ENCODE data around the gene KLF16. TPM values are rescaled to one million over a fixed set of nuclear protein-coding genes. Genes with fewer than 3 reads are reported as not detected.
A peak's percentile ranks its signal among the peaks of the same experiment; 100 is the strongest.

The KLF16 gene
- total and polyA plus RNA-seq, 9 of the 15 experiments (the other 6 are each of a cell fraction or from before 2014, with no cell fraction given) = 0.04 to 60.4 (median 6.8) TPM

GRCh38 chr19:1905863-1906375 is 42.5 kb upstream of the KLF16 start (continued):
- TF ChIP-seq ELF4 (CRISPR knock-in tag; IDR thresholded peaks at IDR 0.05) (peak; percentile 69; the same call in 1 of the 2 replicates), SMAD3 (CRISPR knock-in tag; conservative IDR thresholded peaks at IDR 0.05) (0 out of 2 replicates have a peak, but pooled peaks have one; percentile 43), RHOXF2B (CRISPR knock-in tag; conservative IDR thresholded peaks at IDR 0.05) (no peak), MAX (CRISPR knock-in tag; IDR thresholded peaks at IDR 0.05) (peak; percentile 19; the same call in 1 of the 2 replicates), MIER1 (IDR thresholded peaks at IDR 0.05; ENCODE audit: low read depth) (peak; percentile 24; the same call in 1 of the 2 replicates), ARNT (IDR thresholded peaks at IDR 0.05) (peak; percentile 24 to 78; a peak in 1 of 4 replicates), ZNF398 (CRISPR knock-in tag; IDR thresholded peaks at IDR 0.05) (no peak), CREB3L1 (IDR thresholded peaks at IDR 0.05; ENCODE audit: borderline replicate concordance, low read depth) (no peak), SIX5 (IDR thresholded peaks at IDR 0.05; ENCODE audit: borderline replicate concordance in 1 of 2, insufficient read depth in 1 of 2, low read depth in 1 of 2, low read length in 2 of 2) (no peak), ATF2 (CRISPR knock-in tag; IDR thresholded peaks at IDR 0.05) (0 out of 2 replicates have a peak, but pooled peaks have one; percentile 47), ZNF707 (CRISPR knock-in tag; conservative IDR thresholded peaks at IDR 0.05) (0 out of 2 replicates have a peak, but pooled peaks have one; percentile 62), HBP1 (CRISPR knock-in tag; IDR thresholded peaks at IDR 0.05) (0 out of 2 replicates have a peak, but pooled peaks have one; percentile 27), ZBTB2 (IDR thresholded peaks at IDR 0.05) (0 out of 2 replicates have a peak, but pooled peaks have one; percentile 82), ZNF57 (CRISPR knock-in tag; IDR thresholded peaks at IDR 0.05) (0 out of 2 replicates have a peak, but pooled peaks have one; percentile 25), POLR2B (IDR thresholded peaks at IDR 0.05; ENCODE audit: low read depth, partially characterized antibody) (no peak)
